Smooth muscle cell (in vitro differentiated cells): Measurements from ENCODE around the gene ATP8A1. TPM values are rescaled to one million over a fixed set of nuclear protein-coding genes. Genes with fewer than 3 reads are reported as not detected.

Experiments used
- DNase-seq: peaks from one replicate; lab custom pipeline; 2025; ENCODE audit not compliant: unreplicated experiment; lab: John Stamatoyannopoulos, UW
- H2AFZ ChIP-seq: fragments of 200-600 bp; sonication (generic); 2 replicates; pipeline ENCODE4 v1.6.0; 2016; ENCODE audit warnings: antibody characterized with exemption, low read depth, mild to moderate bottlenecking
- H3F3A ChIP-seq: fragments of 200-600 bp; sonication (generic); 2 replicates; pipeline ENCODE4 v1.6.0; 2017; ENCODE audit warnings: antibody characterized with exemption, low read depth
- H3K27ac ChIP-seq: fragments of 200-600 bp; sonication (generic); 2 replicates; pipeline ENCODE4 v1.5.1; 2016; ENCODE audit warnings: low read depth, mild to moderate bottlenecking
- H3K27me3 ChIP-seq: fragments of 200-600 bp; sonication (generic); 2 replicates; pipeline ENCODE4 v1.6.1; 2016; ENCODE audit warnings: low read depth, mild to moderate bottlenecking
- H3K36me3 ChIP-seq: fragments of 200-600 bp; sonication (generic); 2 replicates; pipeline ENCODE4 v1.5.1; 2016; ENCODE audit warnings: low read depth
- H3K4me1 ChIP-seq: fragments of 200-600 bp; sonication (generic); 2 replicates; pipeline ENCODE4 v1.5.1; 2016; ENCODE audit warnings: low read depth
- H3K4me2 ChIP-seq: fragments of 200-600 bp; sonication (generic); 2 replicates; pipeline ENCODE4 v1.6.0; 2016; ENCODE audit warnings: mild to moderate bottlenecking
- H3K4me3 ChIP-seq: fragments of 200-600 bp; sonication (generic); 2 replicates; pipeline ENCODE4 v1.5.1; 2016; ENCODE audit warnings: mild to moderate bottlenecking
- H3K79me2 ChIP-seq: fragments of 200-600 bp; sonication (generic); 2 replicates; pipeline ENCODE4 v1.6.0; 2016; ENCODE audit warnings: low read depth, mild to moderate bottlenecking
- H3K9ac ChIP-seq: fragments of 200-600 bp; sonication (generic); 2 replicates; pipeline ENCODE4 v1.6.0; 2016; ENCODE audit warnings: low read depth
- H3K9me3 ChIP-seq: fragments of 200-600 bp; sonication (generic); replicated peaks from 2 replicates; pipeline ENCODE4 v1.5.1; 2016; ENCODE audit warnings: low read depth
- H4K20me1 ChIP-seq: fragments of 200-600 bp; sonication (generic); 2 replicates; pipeline ENCODE4 v1.6.0; 2016; ENCODE audit warnings: low read depth
- CTCF ChIP-seq: fragments of 200-600 bp; sonication (generic); IDR thresholded peaks from 2 replicates; pipeline ENCODE4 v1.5.1; 2017; ENCODE audit warnings: borderline replicate concordance, mild to moderate bottlenecking, antibody characterized with exemption; ENCODE audit not compliant: insufficient read depth, poor library complexity, severe bottlenecking
- WGBS: methylation state at CpG from one replicate; pipeline ENCODE4 v1.1.7; 2016; ENCODE audit warnings: low lambda C conversion rate; 5-methylcytosine and 5-hydroxymethylcytosine counted together
- polyA plus RNA-seq: library from polyadenylated mRNA; unstranded; fragments of >200 nt; fragmentation: Nextera tagmentation; extraction: Ambion mirVana; gene quantifications from 2 replicates; pipeline ENCODE4 v1.2.1, GENCODE V29; 2016
- total RNA-seq: library from RNA; depleted of rRNA; stranded (reverse); fragments of >200 nt; gene quantifications from 2 replicates; pipeline ENCODE4 v1.2.3, GENCODE V29; 2014

Gene ATP8A1
- total and polyA plus RNA-seq, 2 experiments from 2014 or later: 1.8 TPM; not detected in 1

- H3K4me2 ChIP-seq: no peak overlapping the region
- H3K79me2 ChIP-seq: no peaks in the 10 kb centered on the region
- H3K4me1 ChIP-seq: no peaks in the 10 kb centered on the region
- H3K9ac ChIP-seq: no peak overlapping the region
- no peaks in the 10 kb centered on the region for H3K9me3 ChIP-seq
- H3K36me3 ChIP-seq: no peaks in the 10 kb centered on the region
- H4K20me1 ChIP-seq: no peaks in the 10 kb centered on the region
- no peak overlapping the region for H3K27ac ChIP-seq
- H3K27me3 ChIP-seq: no peaks in the 10 kb centered on the region
- no peak for TF ChIP-seq CTCF
- no peaks in the 10 kb centered on the region for H3F3A ChIP-seq
- no peak overlapping the region for H2AFZ ChIP-seq
- no peak overlapping the region for H3K4me3 ChIP-seq
- no peak for DNase-seq
- WGBS: 93% methylated on average over 1 of the region's 1 CpG
Observed at GRCh38 chr4:42366959-42367358, 289.9 kb downstream of the ATP8A1 start.

- Histone ChIP-seq H3F3A (no peaks in the 10 kb centered on the region), H4K20me1 (no peaks in the 10 kb centered on the region), H2AFZ (no peak overlapping the region), H3K79me2 (no peaks in the 10 kb centered on the region), H3K4me3 (no peak overlapping the region), H3K36me3 (no peaks in the 10 kb centered on the region), H3K4me1 (no peaks in the 10 kb centered on the region), H3K4me2 (no peak overlapping the region), H3K9me3 (no peaks in the 10 kb centered on the region), H3K27me3 (peaks cover 4% of the 10 kb centered on the region), H3K9ac (no peak overlapping the region), H3K27ac (no peak overlapping the region)
- DNase-seq: no peak
- TF ChIP-seq CTCF: no peak
Observed at GRCh38 chr4:42364266-42365053, 292.4 kb downstream of the ATP8A1 start.

GRCh38 chr4:42363614-42364013 lies 293.3 kb downstream of the ATP8A1 start:
- Histone ChIP-seq H3K36me3 (no peaks in the 10 kb centered on the region), H2AFZ (no peak overlapping the region), H3K4me3 (no peak overlapping the region), H3K27ac (no peak overlapping the region), H4K20me1 (no peaks in the 10 kb centered on the region), H3F3A (no peaks in the 10 kb centered on the region), H3K4me1 (no peaks in the 10 kb centered on the region), H3K4me2 (no peak overlapping the region), H3K9ac (no peak overlapping the region), H3K27me3 (peaks cover 4% of the 10 kb centered on the region), H3K9me3 (no peaks in the 10 kb centered on the region), H3K79me2 (no peaks in the 10 kb centered on the region)
- no peak for DNase-seq
- 91% methylated on average over 3 of the region's 3 CpGs for WGBS
- no peak for TF ChIP-seq CTCF

GRCh38 chr4:42362591-42362990 lies 294.3 kb downstream of the ATP8A1 start:
- 82% methylated on average over 3 of the region's 3 CpGs for WGBS
- Histone ChIP-seq H3K4me3 (no peak overlapping the region), H3K79me2 (no peaks in the 10 kb centered on the region), H3K9me3 (no peaks in the 10 kb centered on the region), H3K4me1 (no peaks in the 10 kb centered on the region), H3K27ac (no peak overlapping the region), H3K9ac (no peak overlapping the region), H3K4me2 (no peak overlapping the region), H3K36me3 (no peaks in the 10 kb centered on the region), H3F3A (no peaks in the 10 kb centered on the region), H4K20me1 (no peaks in the 10 kb centered on the region), H2AFZ (no peak overlapping the region), H3K27me3 (peaks cover 4% of the 10 kb centered on the region)
- no peak for TF ChIP-seq CTCF
- DNase-seq: no peak
